Hepatocyte (in vitro differentiated cells): ENCODE data around the gene ZCRB1. TPM values are rescaled to one million over a fixed set of nuclear protein-coding genes. Genes with fewer than 3 reads are reported as not detected.

ENCODE experiments used
- microRNA-seq: library from miRNA; unstranded; fragments of <30 nt; microRNA quantifications from one replicate; pipeline ENCODE4, GENCODE V29; 2017
- polyA plus RNA-seq: library from polyadenylated mRNA; unstranded; fragments of >200 nt; fragmentation: Nextera tagmentation; extraction: Ambion mirVana; gene quantifications from 2 replicates; pipeline ENCODE4 v1.2.1, GENCODE V29; 2016
- small RNA-seq: library from RNA; depleted of rRNA; stranded (forward); fragments of <200 nt; gene quantifications from one replicate; pipeline ENCODE3, GENCODE V24; 2014
- total RNA-seq: library from RNA; depleted of rRNA; stranded (reverse); fragments of >200 nt; gene quantifications from 2 replicates; pipeline ENCODE4 v1.2.3, GENCODE V29; 2014

ZCRB1 gene
- total and polyA plus RNA-seq, 2 experiments from 2014 or later: 27.7 to 85.9 TPM

Small RNA genes lying within 50 kb of the gene (microRNA-seq; reads per million reads assigned to microRNA genes)
- gene MIR7851: 2.2 reads per million

Small RNA genes lying within 50 kb of the gene (small RNA-seq; reads per million reads assigned to genes)
- not detected for gene MIR7851
- gene RF00090: not detected

Other genes with a start within 250 kb of the ZCRB1 start
- gene GXYLT1, start 181.2 kb downstream of the ZCRB1 start, total RNA-seq: 21.2 and 28.8 TPM in 2 replicates
- 9.0 and 11.6 TPM in 2 replicates for gene GXYLT1, start 181.2 kb downstream of the ZCRB1 start, polyA plus RNA-seq
- gene YAF2, start 87.8 kb downstream of the ZCRB1 start, total RNA-seq: 21.4 and 35.5 TPM in 2 replicates
- 15.3 and 19.6 TPM in 2 replicates for gene YAF2, start 87.8 kb downstream of the ZCRB1 start, polyA plus RNA-seq
- gene PPHLN1, start 73 bp upstream of the ZCRB1 start, total RNA-seq: 61.1 and 65.4 TPM in 2 replicates
- gene PPHLN1, start 73 bp upstream of the ZCRB1 start, polyA plus RNA-seq: 38.1 and 53.9 TPM in 2 replicates